GM12878 (cell line): Measurements from ENCODE around the gene YDJC. TPM values are rescaled to one million over a fixed set of nuclear protein-coding genes. Genes with fewer than 3 reads are reported as not detected.

Source experiments
- ATAC-seq: fragments of 200-7000 bp; cut with Tn5 transposase; 3 replicates; pipeline ENCODE4 v1.9.1; 2020; ENCODE audit warnings: mild to moderate bottlenecking, moderate library complexity
- BruUV-seq: library from RNA; stranded (reverse); fragments of 400-500 nt; replicated peaks from 2 replicates; lab custom pipeline; 2021; lab: Mats Ljungman, UMichigan
- CTCF ChIA-PET: fragments of 300-600 bp; sonication (Branson Sonifier 250); formaldehyde crosslinking; extraction: SDS; loops from one replicate; lab custom pipeline; 2021; ENCODE audit warnings: inconsistent platforms; lab: Yijun Ruan, JAX
- POLR2A ChIA-PET: fragments of 350-600 bp; formaldehyde crosslinking; extraction: SDS; loops from one replicate; lab custom pipeline; 2021; ENCODE audit warnings: inconsistent platforms; lab: Charles Lee
- RAD21 ChIA-PET: fragments of 300-600 bp; sonication (Branson Sonifier 250); formaldehyde crosslinking; loops from one replicate; lab custom pipeline; 2023; ENCODE audit warnings: antibody characterized with exemption; ENCODE audit not compliant: unreplicated experiment; lab: Charles Lee
- SMC1A ChIA-PET: fragments of 300-600 bp; sonication (Branson Sonifier 250); formaldehyde crosslinking; loops from one replicate; lab custom pipeline; 2023; ENCODE audit not compliant: unreplicated experiment, uncharacterized antibody; lab: Charles Lee
- DNase-seq: peaks from one replicate; pipeline ENCODE4 v3.0.0-alpha.2; 2011; ENCODE audit warnings: low read depth, low spot score
- FAIRE-seq: peaks from 3 replicates; lab custom pipeline; 2011; peaks lifted over from hg19 to GRCh38; lab: Jason Lieb, UNC
- H2AFZ ChIP-seq: 2 replicates; pipeline ENCODE4 v1.6.0; 2011; ENCODE audit warnings: low read depth, low read length, control low read depth; ENCODE audit not compliant: control insufficient read depth
- H3K27ac ChIP-seq: 2 replicates; pipeline ENCODE4 v1.5.1; 2011; ENCODE audit warnings: control low read depth; ENCODE audit not compliant: control insufficient read depth, insufficient read depth
- H3K27me3 ChIP-seq, 2 experiments: replicated peaks in 1 of 2; 2 replicates each; pipeline versions ENCODE4 v1.6.0 to v1.6.1; 2011; ENCODE audit warnings: low read length in 1 of 2; ENCODE audit not compliant: control insufficient read depth in 2 of 2, insufficient read depth in 2 of 2
- H3K36me3 ChIP-seq, 2 experiments: 2 replicates each; pipeline ENCODE4 v1.5.1; 2011; ENCODE audit warnings: low read length in 1 of 2; ENCODE audit not compliant: control insufficient read depth in 2 of 2, insufficient read depth in 2 of 2
- H3K4me1 ChIP-seq: 2 replicates; pipeline ENCODE4 v1.6.1; 2011; ENCODE audit warnings: mild to moderate bottlenecking, low read length, moderate library complexity, mixed read lengths; ENCODE audit not compliant: control insufficient read depth, insufficient read depth
- H3K4me2 ChIP-seq: 2 replicates; pipeline ENCODE4 v1.6.0; 2011; ENCODE audit warnings: control low read depth; ENCODE audit not compliant: control insufficient read depth, insufficient read depth
- H3K4me3 ChIP-seq: fragments of 200-600 bp; sonication (generic); 2 replicates; pipeline ENCODE4 v1.5.1; 2016
- H3K79me2 ChIP-seq: 2 replicates; pipeline ENCODE4 v1.6.0; 2011; ENCODE audit warnings: low read length; ENCODE audit not compliant: control insufficient read depth, insufficient read depth
- H3K9ac ChIP-seq: 2 replicates; pipeline ENCODE4 v1.8.0; 2011; ENCODE audit warnings: low read length, control low read depth, mixed read lengths; ENCODE audit not compliant: control insufficient read depth, insufficient read depth
- H3K9me3 ChIP-seq: replicated peaks from 3 replicates; pipeline ENCODE4 v1.5.1; 2011; ENCODE audit warnings: mild to moderate bottlenecking, low read length; ENCODE audit not compliant: control insufficient read depth, insufficient read depth
- H4K20me1 ChIP-seq: 2 replicates; pipeline ENCODE4 v1.6.0; 2011; ENCODE audit not compliant: control insufficient read depth, insufficient read depth
- CREB1 ChIP-seq: IDR thresholded peaks from 2 replicates; pipeline ENCODE4 v1.6.1; 2012; ENCODE audit warnings: low read depth, mild to moderate bottlenecking, inconsistent platforms
- DPF2 ChIP-seq: fragments of 450-650 bp; IDR thresholded peaks from 2 replicates; pipeline ENCODE4 v1.6.1; 2017; ENCODE audit warnings: mild to moderate bottlenecking
- EGR1 ChIP-seq, 2 experiments: IDR thresholded peaks; 1 replicate in 1 of 2; 2 replicates in 1 of 2; pipeline ENCODE4 v1.6.1; 2011 to 2012; ENCODE audit warnings: low read depth in 2 of 2, low read length in 2 of 2, borderline replicate concordance in 1 of 2, mild to moderate bottlenecking in 1 of 2, moderate library complexity in 1 of 2
- EP300 ChIP-seq, 2 experiments: fragments of 150-350 bp in 1 of 2; IDR thresholded peaks; 2 replicates each; pipeline ENCODE4 v1.6.1; 2011 to 2012; ENCODE audit warnings: low read depth in 2 of 2, low read length in 2 of 2, borderline replicate concordance in 1 of 2, improper control_type of control experiment in 1 of 2, inconsistent platforms in 1 of 2; ENCODE audit not compliant: control insufficient read depth in 1 of 2
- GATAD2B ChIP-seq: fragments of 450-650 bp; conservative IDR thresholded peaks from 2 replicates; pipeline ENCODE4 v1.6.1; 2017; ENCODE audit warnings: low read depth, mild to moderate bottlenecking, moderate library complexity
- MTA3 ChIP-seq: IDR thresholded peaks from 2 replicates; pipeline ENCODE4 v1.6.1; 2012; ENCODE audit warnings: low read length, inconsistent platforms, borderline replicate concordance
- POLR2A ChIP-seq: IDR thresholded peaks from 2 replicates; pipeline ENCODE4 v1.6.1; 2011; ENCODE audit warnings: low read depth, mild to moderate bottlenecking, low read length
- RBBP5 ChIP-seq: fragments of 200-600 bp; sonication (generic); conservative IDR thresholded peaks from 2 replicates; pipeline ENCODE4 v1.6.1; 2016
- WGBS: methylation state at CpG from one replicate; pipeline ENCODE4 v1.1.6; 2016; ENCODE audit warnings: low lambda C conversion rate; ENCODE audit not compliant: insufficient replicate concordance, insufficient coverage; ENCODE audit errors: missing lambda C conversion rate; 5-methylcytosine and 5-hydroxymethylcytosine counted together
- in situ Hi-C: fragments of 300-500 bp; cut with MboI; formaldehyde crosslinking; loops from 9 replicates; pipeline ENCODE4 v1.14.3; 2018; ENCODE audit warnings: mixed read lengths
- intact Hi-C: fragments of 100-400 bp; cut with micrococcal nuclease; formaldehyde crosslinking; loops from one replicate; pipeline ENCODE4 v1.14.2; 2022; ENCODE audit not compliant: unreplicated experiment
- polyA plus RNA-seq, 11 experiments: library from polyadenylated mRNA; depleted of rRNA in 4 of 11; unstranded in 6 of 11; stranded (reverse) in 5 of 11; fragments of >200 nt; fragmentation: Nextera tagmentation in 4 of 11; fragmentation: Illumina TruSeq in 1 of 11; extraction: Ambion mirVana in 4 of 11; extraction: Trizol in 1 of 11; gene quantifications; 1 replicate in 1 of 11; 2 replicates in 10 of 11; pipeline versions ENCODE4 v1.2.1 to v1.2.3, GENCODE V29; 2011 to 2016; ENCODE audit warnings: inconsistent platforms in 2 of 11, missing spikeins in 2 of 11, low read depth in 1 of 11
- total RNA-seq, 4 experiments: library from RNA; depleted of rRNA in 3 of 4; stranded (reverse); fragments of >200 nt in 3 of 4; fragmentation: Illumina TruSeq in 1 of 4; extraction: Trizol in 1 of 4; gene quantifications; 2 replicates each; pipeline versions ENCODE4 v1.2.1 to v1.2.3, GENCODE V29; 2013 to 2021
- TF ChIP-seq, protein P1 (sequence below): fragments of 450-650 bp; conservative IDR thresholded peaks from 2 replicates; pipeline ENCODE4 v1.6.1; 2017; ENCODE audit warnings: mild to moderate bottlenecking, moderate library complexity
- TF ChIP-seq, protein P2 (sequence below): fragments of 450-650 bp; formaldehyde crosslinking; IDR thresholded peaks from 2 replicates; pipeline ENCODE4 v1.4.0; 2020; ENCODE audit warnings: mild to moderate bottlenecking, moderate library complexity

The YDJC gene
- total and polyA plus RNA-seq, 10 of the 15 experiments (the other 5 are each of a cell fraction or from before 2014, with no cell fraction given), result 1.00 to 77.6 (median 38.4) TPM

DNA sequence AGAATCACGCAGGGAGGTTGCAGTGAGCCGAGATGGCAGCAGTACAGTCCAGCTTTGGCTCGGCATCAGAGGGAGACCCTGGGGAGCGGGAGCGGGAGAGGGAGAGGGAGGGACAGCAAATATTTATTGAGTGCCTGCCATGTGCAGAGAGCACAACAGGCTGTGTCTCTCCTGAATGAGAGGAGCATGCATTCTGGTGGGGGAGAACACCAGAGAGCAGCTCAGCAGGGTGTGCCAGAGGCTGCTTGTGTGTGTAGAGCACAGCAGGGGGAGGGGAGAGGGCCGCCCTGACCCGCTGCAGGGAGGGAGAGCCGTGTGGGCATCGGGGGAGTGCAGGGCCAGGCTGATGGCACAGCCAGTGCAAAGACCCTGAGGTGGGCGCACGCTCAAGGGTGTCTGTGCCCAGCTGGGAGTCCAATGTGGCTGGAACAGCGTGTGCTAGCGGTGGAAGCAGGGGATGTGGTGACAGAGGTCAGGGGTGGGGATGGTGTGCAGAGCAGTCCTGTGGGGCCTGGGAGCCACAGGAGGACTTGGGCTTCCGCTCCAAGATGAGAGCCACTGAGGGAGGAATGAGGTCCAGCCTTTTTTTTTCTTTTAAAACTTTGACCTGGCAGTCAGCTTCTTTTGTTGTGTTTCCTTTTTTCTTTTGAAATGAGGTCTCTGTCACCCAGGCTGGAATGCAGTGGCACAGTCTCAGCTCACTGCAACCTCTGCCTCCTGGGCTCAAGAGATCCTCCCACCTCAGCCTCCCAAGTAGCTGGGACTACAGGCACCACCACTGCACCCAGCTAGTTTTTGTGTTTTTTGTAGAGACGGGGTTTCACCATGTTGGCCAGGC is 48.0 kb upstream of the YDJC start:
- ChIA-PET RAD21 (no interaction called here), CTCF (no interaction called here), POLR2A (no interaction called here), SMC1A (no interaction called here)
- Histone ChIP-seq H3K27me3 (no peaks in the 10 kb centered on the region), H3K9me3 (no peaks in the 10 kb centered on the region), H3K4me1 (no peaks in the 10 kb centered on the region; the same call in 1 of the 2 replicates), H3K4me2 (no peak overlapping the region), H3K9ac (no peak overlapping the region), H2AFZ (no peak overlapping the region), H3K36me3 (peaks cover 6 to 18% of the 10 kb centered on the region in 2 experiments), H3K27ac (no peak overlapping the region), H4K20me1 (no peaks in the 10 kb centered on the region), H3K4me3 (no peak overlapping the region), H3K79me2 (no peaks in the 10 kb centered on the region)
- BruUV-seq, result no TSS peak
- DNase-seq, result no peak
- no peak for ATAC-seq
- no peak for FAIRE-seq
- no peak for TF ChIP-seq CREB1
- TF ChIP-seq POLR2A, result peak; percentile 30; the same call in 1 of the 2 replicates
- in situ Hi-C loops (no loop called here), intact Hi-C loops (no loop called here)
- WGBS, result 98% methylated on average over 15 of the region's 15 CpGs

DNA sequence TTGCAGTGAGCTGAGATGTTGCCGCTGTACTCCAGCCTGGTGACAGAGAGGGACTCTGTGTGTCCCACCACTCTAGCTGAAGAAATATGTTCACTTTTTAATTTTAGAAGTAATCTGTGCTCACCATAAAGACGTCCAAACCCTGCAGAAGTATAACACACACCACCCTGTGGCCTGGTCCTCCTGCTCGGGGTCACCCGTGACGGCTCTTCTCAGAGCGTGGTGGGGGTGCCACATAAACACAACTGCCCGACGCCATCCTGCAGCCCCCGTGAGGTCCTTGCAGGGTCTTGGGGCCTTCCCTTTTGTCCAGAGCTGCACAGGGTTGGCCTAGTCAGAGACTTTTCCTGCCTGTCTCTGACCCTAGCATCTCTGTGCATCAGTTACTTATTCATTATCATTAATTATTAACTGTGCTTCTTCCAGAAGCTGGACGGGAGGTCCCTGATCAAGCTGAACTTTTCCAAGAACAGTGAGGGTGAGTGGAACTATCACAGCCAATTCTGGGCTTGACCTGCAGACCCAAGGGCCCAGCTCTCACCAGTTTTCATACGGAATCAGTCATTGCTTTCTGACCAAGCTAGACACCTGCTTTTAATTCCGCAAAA is 44.9 kb upstream of the YDJC start:
- in situ Hi-C loops, result no loop called here
- WGBS, result 98% methylated on average over 12 of the region's 12 CpGs
- CTCF ChIA-PET, result interaction anchor here (1.0 kb wide), 1 partner anchor 297 kb away, joined by 3 read pairs; no protein-coding TSS in a partner anchor
- TF ChIP-seq RBBP5 (no peak), DPF2 (no peak), EP300 (IDR thresholded peaks at IDR 0.05; ENCODE audit: borderline replicate concordance in 1 of 2, control insufficient read depth in 1 of 2, low read depth in 2 of 2, low read length in 2 of 2) (no peak), MTA3 (no peak), EGR1 (IDR thresholded peaks at IDR 0.05; ENCODE audit: borderline replicate concordance in 1 of 2, low read depth in 2 of 2, low read length in 2 of 2) (no peak), GATAD2B (no peak)
- TF ChIP-seq, protein P1, sequence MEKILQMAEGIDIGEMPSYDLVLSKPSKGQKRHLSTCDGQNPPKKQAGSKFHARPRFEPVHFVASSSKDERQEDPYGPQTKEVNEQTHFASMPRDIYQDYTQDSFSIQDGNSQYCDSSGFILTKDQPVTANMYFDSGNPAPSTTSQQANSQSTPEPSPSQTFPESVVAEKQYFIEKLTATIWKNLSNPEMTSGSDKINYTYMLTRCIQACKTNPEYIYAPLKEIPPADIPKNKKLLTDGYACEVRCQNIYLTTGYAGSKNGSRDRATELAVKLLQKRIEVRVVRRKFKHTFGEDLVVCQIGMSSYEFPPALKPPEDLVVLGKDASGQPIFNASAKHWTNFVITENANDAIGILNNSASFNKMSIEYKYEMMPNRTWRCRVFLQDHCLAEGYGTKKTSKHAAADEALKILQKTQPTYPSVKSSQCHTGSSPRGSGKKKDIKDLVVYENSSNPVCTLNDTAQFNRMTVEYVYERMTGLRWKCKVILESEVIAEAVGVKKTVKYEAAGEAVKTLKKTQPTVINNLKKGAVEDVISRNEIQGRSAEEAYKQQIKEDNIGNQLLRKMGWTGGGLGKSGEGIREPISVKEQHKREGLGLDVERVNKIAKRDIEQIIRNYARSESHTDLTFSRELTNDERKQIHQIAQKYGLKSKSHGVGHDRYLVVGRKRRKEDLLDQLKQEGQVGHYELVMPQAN, result no peak
- TF ChIP-seq, protein P2, sequence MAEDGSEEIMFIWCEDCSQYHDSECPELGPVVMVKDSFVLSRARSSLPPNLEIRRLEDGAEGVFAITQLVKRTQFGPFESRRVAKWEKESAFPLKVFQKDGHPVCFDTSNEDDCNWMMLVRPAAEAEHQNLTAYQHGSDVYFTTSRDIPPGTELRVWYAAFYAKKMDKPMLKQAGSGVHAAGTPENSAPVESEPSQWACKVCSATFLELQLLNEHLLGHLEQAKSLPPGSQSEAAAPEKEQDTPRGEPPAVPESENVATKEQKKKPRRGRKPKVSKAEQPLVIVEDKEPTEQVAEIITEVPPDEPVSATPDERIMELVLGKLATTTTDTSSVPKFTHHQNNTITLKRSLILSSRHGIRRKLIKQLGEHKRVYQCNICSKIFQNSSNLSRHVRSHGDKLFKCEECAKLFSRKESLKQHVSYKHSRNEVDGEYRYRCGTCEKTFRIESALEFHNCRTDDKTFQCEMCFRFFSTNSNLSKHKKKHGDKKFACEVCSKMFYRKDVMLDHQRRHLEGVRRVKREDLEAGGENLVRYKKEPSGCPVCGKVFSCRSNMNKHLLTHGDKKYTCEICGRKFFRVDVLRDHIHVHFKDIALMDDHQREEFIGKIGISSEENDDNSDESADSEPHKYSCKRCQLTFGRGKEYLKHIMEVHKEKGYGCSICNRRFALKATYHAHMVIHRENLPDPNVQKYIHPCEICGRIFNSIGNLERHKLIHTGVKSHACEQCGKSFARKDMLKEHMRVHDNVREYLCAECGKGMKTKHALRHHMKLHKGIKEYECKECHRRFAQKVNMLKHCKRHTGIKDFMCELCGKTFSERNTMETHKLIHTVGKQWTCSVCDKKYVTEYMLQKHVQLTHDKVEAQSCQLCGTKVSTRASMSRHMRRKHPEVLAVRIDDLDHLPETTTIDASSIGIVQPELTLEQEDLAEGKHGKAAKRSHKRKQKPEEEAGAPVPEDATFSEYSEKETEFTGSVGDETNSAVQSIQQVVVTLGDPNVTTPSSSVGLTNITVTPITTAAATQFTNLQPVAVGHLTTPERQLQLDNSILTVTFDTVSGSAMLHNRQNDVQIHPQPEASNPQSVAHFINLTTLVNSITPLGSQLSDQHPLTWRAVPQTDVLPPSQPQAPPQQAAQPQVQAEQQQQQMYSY (CRISPR knock-in tag), result no peak

More for the DNA sequence above, 44.9 kb upstream of the YDJC start:
- H3K79me2 ChIP-seq, result peaks cover 2% of the 10 kb centered on the region
- no peak overlapping the region for H2AFZ ChIP-seq
- no peak overlapping the region for H3K4me3 ChIP-seq
- no peaks in the 10 kb centered on the region for H3K27me3 ChIP-seq
- H3K27ac ChIP-seq, result no peak overlapping the region
- H3K9me3 ChIP-seq, result no peaks in the 10 kb centered on the region
- H3K9ac ChIP-seq, result no peak overlapping the region
- intact Hi-C loops, result no loop called here
- POLR2A ChIA-PET, result no interaction called here
- no peaks in the 10 kb centered on the region for H4K20me1 ChIP-seq
- FAIRE-seq (no peak), DNase-seq (no peak), ATAC-seq (no peak)
- RAD21 ChIA-PET, result no interaction called here
- H3K36me3 ChIP-seq, result peaks cover 15 to 19% of the 10 kb centered on the region in 2 experiments
- SMC1A ChIA-PET, result no interaction called here
- BruUV-seq, result no TSS peak
- H3K4me1 ChIP-seq, result peaks cover 12% of the 10 kb centered on the region
- no peak overlapping the region for H3K4me2 ChIP-seq
